GM18867 (cell line): ENCODE results near the gene SNCB.

Experiments used
- ATAC-seq: cut with Tn5 transposase; IDR thresholded peaks from one replicate; pipeline ENCODE4 v1.9.1; 2021; ENCODE audit warnings: mild to moderate bottlenecking, moderate library complexity; ENCODE audit not compliant: unreplicated experiment

SNCB gene

GRCh38 chr5:176644878-176645670 lies 14.7 kb upstream of the SNCB start:
- ATAC-seq, result no peak

GRCh38 chr5:176644294-176644693 lies 14.0 kb upstream of the SNCB start:
- ATAC-seq, result no peak

GRCh38 chr5:176643491-176644219 lies 13.3 kb upstream of the SNCB start:
- ATAC-seq, result no peak

GRCh38 chr5:176642675-176643490 lies 12.5 kb upstream of the SNCB start:
- no peak for ATAC-seq

- no peak for ATAC-seq
These were observed 10.3 kb upstream of the SNCB start for GRCh38 chr5:176640616-176641015.

GRCh38 chr5:176639981-176640380 lies 9.6 kb upstream of the SNCB start:
- no peak for ATAC-seq

GRCh38 chr5:176639208-176639607 lies 8.9 kb upstream of the SNCB start:
- ATAC-seq, result no peak

- no peak for ATAC-seq
These were observed 8.1 kb upstream of the SNCB start for GRCh38 chr5:176638437-176638836.

- ATAC-seq, result no peak
These were observed 7.2 kb upstream of the SNCB start for GRCh38 chr5:176637556-176637955.

- ATAC-seq, result no peak
These were observed 6.1 kb upstream of the SNCB start for GRCh38 chr5:176636426-176636825.

- no peak for ATAC-seq
These were observed 3.3 kb upstream of the SNCB start for GRCh38 chr5:176633598-176633997.

- no peak for ATAC-seq
These were observed 2.4 kb upstream of the SNCB start for GRCh38 chr5:176632745-176633144.

- no peak for ATAC-seq
These were observed 1.3 kb upstream of the SNCB start for GRCh38 chr5:176631383-176632200.

GRCh38 chr5:176630681-176631222 lies 418 bp upstream of the SNCB start:
- no peak for ATAC-seq

GRCh38 chr5:176629317-176629852 lies 949 bp downstream of the SNCB start:
- ATAC-seq, result no peak

- ATAC-seq, result no peak
These were observed 1.7 kb downstream of the SNCB start for GRCh38 chr5:176628406-176629228.

GRCh38 chr5:176627582-176627981 lies 2.8 kb downstream of the SNCB start:
- ATAC-seq, result no peak

GRCh38 chr5:176626876-176627236 lies 3.5 kb downstream of the SNCB start:
- no peak for ATAC-seq
